Measurements from ENCODE around the gene TMEM120B.

Gene TMEM120B

DNA sequence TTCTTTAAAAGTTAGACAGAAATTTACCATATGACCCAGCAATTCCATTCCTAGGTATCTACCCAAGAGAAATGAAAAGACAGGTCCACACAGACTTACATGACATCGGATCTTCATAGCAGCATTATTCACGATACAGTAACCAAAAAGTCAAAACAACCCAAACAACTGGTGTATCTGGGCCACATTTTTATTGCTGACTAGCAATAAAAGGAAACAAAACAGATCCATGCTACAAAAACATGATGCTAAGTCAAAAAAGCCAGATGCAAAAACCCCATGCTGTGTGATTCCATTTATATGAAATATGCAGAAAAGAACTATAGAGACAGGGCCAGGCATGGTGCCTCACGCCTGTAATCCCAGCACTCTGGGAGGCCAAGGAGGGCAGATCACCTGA, 12.9 kb downstream of the TMEM120B start:
- TF ChIP-seq, protein P1, sequence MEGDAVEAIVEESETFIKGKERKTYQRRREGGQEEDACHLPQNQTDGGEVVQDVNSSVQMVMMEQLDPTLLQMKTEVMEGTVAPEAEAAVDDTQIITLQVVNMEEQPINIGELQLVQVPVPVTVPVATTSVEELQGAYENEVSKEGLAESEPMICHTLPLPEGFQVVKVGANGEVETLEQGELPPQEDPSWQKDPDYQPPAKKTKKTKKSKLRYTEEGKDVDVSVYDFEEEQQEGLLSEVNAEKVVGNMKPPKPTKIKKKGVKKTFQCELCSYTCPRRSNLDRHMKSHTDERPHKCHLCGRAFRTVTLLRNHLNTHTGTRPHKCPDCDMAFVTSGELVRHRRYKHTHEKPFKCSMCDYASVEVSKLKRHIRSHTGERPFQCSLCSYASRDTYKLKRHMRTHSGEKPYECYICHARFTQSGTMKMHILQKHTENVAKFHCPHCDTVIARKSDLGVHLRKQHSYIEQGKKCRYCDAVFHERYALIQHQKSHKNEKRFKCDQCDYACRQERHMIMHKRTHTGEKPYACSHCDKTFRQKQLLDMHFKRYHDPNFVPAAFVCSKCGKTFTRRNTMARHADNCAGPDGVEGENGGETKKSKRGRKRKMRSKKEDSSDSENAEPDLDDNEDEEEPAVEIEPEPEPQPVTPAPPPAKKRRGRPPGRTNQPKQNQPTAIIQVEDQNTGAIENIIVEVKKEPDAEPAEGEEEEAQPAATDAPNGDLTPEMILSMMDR (conservative IDR thresholded peaks at IDR 0.05; ENCODE audit: low read length), result no peak
- TF ChIP-seq EZH2phosphoT487 (IDR thresholded peaks at IDR 0.05; ENCODE audit: borderline replicate concordance), result no peak
- Histone ChIP-seq H3F3A (ENCODE audit: low read depth) (no peaks in the 10 kb centered on the region), H3K9ac (ENCODE audit: low read depth, low read length, poor library complexity, severe bottlenecking) (no peak overlapping the region), H2AFZ (ENCODE audit: low read length) (no peak overlapping the region), H3K4me1 (ENCODE audit: insufficient read depth, low read length, poor library complexity, severe bottlenecking) (no peaks in the 10 kb centered on the region), H3K4me3 (ENCODE audit: low read length, poor library complexity, severe bottlenecking) (no peak overlapping the region), H4K20me1 (ENCODE audit: insufficient read depth, low read length, poor library complexity, severe bottlenecking) (no peaks in the 10 kb centered on the region), H3K9me2 (replicated peaks; ENCODE audit: low read depth, low read length) (no peaks in the 10 kb centered on the region), H3K27me3 (ENCODE audit: insufficient read depth, low read length, poor library complexity, severe bottlenecking) (no peaks in the 10 kb centered on the region), H3K79me2 (ENCODE audit: insufficient read depth, low read length) (no peaks in the 10 kb centered on the region), H3K36me3 (ENCODE audit: insufficient read depth, low read length) (no peaks in the 10 kb centered on the region), H3K9me3 (ENCODE audit: insufficient read depth, low read depth, low read length) (no peaks in the 10 kb centered on the region), H3K4me2 (ENCODE audit: low read depth, low read length, poor library complexity, severe bottlenecking) (no peak overlapping the region)

DNA sequence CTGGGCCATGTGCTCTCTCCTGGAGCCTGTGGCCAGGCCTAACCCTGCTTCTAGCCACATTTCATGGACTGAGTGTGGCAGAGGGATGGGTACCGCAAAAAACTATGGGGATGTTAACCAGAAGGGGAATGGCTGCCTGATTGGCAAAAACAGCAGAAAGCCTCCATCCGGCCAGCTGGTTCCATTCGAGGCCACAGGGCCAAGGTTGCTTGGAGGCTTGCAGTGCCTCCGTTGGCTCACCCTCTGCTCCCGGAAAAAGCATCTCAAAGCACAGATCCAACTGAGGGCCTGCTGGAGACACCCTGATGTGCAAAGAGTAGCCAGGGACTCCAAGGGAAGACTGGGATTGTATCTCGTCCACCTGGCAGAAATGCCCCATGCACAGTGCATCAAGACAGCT, 16.5 kb downstream of the TMEM120B start:
- Histone ChIP-seq H3K9me3 (ENCODE audit: insufficient read depth, low read depth, low read length) (no peaks in the 10 kb centered on the region), H3K4me1 (ENCODE audit: insufficient read depth, low read length, poor library complexity, severe bottlenecking) (no peaks in the 10 kb centered on the region), H2AFZ (ENCODE audit: low read length) (no peak overlapping the region), H3K27me3 (ENCODE audit: insufficient read depth, low read length, poor library complexity, severe bottlenecking) (no peaks in the 10 kb centered on the region), H3K36me3 (ENCODE audit: insufficient read depth, low read length) (no peaks in the 10 kb centered on the region), H3K9ac (ENCODE audit: low read depth, low read length, poor library complexity, severe bottlenecking) (no peak overlapping the region), H3F3A (ENCODE audit: low read depth) (no peaks in the 10 kb centered on the region), H3K4me3 (ENCODE audit: low read length, poor library complexity, severe bottlenecking) (no peak overlapping the region), H3K79me2 (ENCODE audit: insufficient read depth, low read length) (no peaks in the 10 kb centered on the region), H3K4me2 (ENCODE audit: low read depth, low read length, poor library complexity, severe bottlenecking) (no peak overlapping the region), H4K20me1 (ENCODE audit: insufficient read depth, low read length, poor library complexity, severe bottlenecking) (no peaks in the 10 kb centered on the region), H3K9me2 (replicated peaks; ENCODE audit: low read depth, low read length) (no peaks in the 10 kb centered on the region)
- TF ChIP-seq, protein P1 (conservative IDR thresholded peaks at IDR 0.05; ENCODE audit: low read length), result no peak
- TF ChIP-seq EZH2phosphoT487 (IDR thresholded peaks at IDR 0.05; ENCODE audit: borderline replicate concordance), result no peak

DNA sequence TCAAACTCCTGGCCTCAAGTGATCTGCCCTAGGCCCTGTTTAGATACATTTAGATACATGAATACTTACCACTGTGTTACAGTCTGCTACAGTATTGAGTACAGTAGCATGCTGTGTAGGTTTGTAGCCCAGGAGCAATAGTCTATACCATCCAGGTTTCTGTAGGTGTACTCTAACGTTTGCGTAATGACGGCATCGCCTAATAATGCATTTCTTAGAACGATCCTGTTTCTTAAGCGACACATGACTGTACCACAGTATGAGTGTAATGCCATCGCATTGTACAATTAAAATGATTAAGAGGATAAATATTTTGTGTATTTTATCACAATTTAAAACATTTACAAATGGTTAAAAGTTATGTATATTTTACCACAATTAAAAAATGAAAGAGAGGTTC, 18.9 kb downstream of the TMEM120B start:
- no peaks in the 10 kb centered on the region for H3K9me3 ChIP-seq (ENCODE audit: insufficient read depth, low read depth, low read length)
- TF ChIP-seq, protein P1 (conservative IDR thresholded peaks at IDR 0.05; ENCODE audit: low read length), result no peak
- TF ChIP-seq EZH2phosphoT487 (IDR thresholded peaks at IDR 0.05; ENCODE audit: borderline replicate concordance), result no peak

More for the DNA sequence above, 18.9 kb downstream of the TMEM120B start:
- Histone ChIP-seq H3K27me3 (ENCODE audit: insufficient read depth, low read length, poor library complexity, severe bottlenecking) (no peaks in the 10 kb centered on the region), H4K20me1 (ENCODE audit: insufficient read depth, low read length, poor library complexity, severe bottlenecking) (no peaks in the 10 kb centered on the region), H3K79me2 (ENCODE audit: insufficient read depth, low read length) (no peaks in the 10 kb centered on the region), H3K4me3 (ENCODE audit: low read length, poor library complexity, severe bottlenecking) (no peak overlapping the region), H3K36me3 (ENCODE audit: insufficient read depth, low read length) (no peaks in the 10 kb centered on the region), H3K4me2 (ENCODE audit: low read depth, low read length, poor library complexity, severe bottlenecking) (no peak overlapping the region), H3F3A (ENCODE audit: low read depth) (no peaks in the 10 kb centered on the region), H3K9ac (ENCODE audit: low read depth, low read length, poor library complexity, severe bottlenecking) (no peak overlapping the region), H3K9me2 (replicated peaks; ENCODE audit: low read depth, low read length) (no peaks in the 10 kb centered on the region), H3K4me1 (ENCODE audit: insufficient read depth, low read length, poor library complexity, severe bottlenecking) (no peaks in the 10 kb centered on the region), H2AFZ (ENCODE audit: low read length) (no peak overlapping the region)
